Panc1 (cell line): ENCODE results near the gene ZBTB7B.

Source experiments
- POLR2AphosphoS5 ChIP-seq: IDR thresholded peaks from 2 replicates; pipeline ENCODE4 v1.6.1; 2012; ENCODE audit warnings: mild to moderate bottlenecking, low read depth, low read length, moderate library complexity
- SIN3A ChIP-seq: IDR thresholded peaks from 2 replicates; pipeline ENCODE4 v1.6.1; 2012; ENCODE audit warnings: low read depth, mild to moderate bottlenecking, low read length, moderate library complexity, borderline replicate concordance; ENCODE audit not compliant: insufficient read depth
- TCF7L2 ChIP-seq: IDR thresholded peaks from 2 replicates; pipeline ENCODE4 v1.6.1; 2011; ENCODE audit warnings: mild to moderate bottlenecking, low read depth, low read length, inconsistent platforms
- TF ChIP-seq, protein P1 (sequence below): fragments of 450-650 bp; IDR thresholded peaks from 2 replicates; pipeline ENCODE4 v1.5.1; 2017; ENCODE audit warnings: mild to moderate bottlenecking
- TF ChIP-seq, protein P2 (sequence below), 2 experiments: IDR thresholded peaks; 2 replicates each; pipeline ENCODE4 v1.6.1; 2011 to 2012; ENCODE audit warnings: low read depth in 2 of 2, control low read depth in 1 of 2, low read length in 1 of 2, mild to moderate bottlenecking in 1 of 2, moderate library complexity in 1 of 2; ENCODE audit not compliant: insufficient read depth in 1 of 2

DNA sequence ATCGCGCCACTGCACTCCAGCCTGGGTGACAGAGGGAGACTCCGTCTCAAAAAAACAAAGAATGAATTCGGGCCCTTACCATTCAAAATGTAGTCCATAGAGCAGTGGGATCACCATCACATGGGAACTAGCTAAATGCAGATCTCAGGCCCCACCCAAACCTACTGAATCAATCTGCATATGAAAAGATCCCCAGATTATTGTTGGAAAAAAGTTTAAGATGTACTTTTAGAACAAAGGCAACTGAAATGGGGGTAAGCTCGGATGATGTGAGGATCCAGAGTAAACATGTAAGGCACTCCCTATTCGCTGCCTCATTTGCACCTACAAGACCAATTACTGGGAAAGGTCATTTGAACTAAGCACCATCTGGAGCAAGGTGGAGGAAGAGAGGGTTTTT is 20.3 kb upstream of the ZBTB7B start:
- TF ChIP-seq, protein P1, sequence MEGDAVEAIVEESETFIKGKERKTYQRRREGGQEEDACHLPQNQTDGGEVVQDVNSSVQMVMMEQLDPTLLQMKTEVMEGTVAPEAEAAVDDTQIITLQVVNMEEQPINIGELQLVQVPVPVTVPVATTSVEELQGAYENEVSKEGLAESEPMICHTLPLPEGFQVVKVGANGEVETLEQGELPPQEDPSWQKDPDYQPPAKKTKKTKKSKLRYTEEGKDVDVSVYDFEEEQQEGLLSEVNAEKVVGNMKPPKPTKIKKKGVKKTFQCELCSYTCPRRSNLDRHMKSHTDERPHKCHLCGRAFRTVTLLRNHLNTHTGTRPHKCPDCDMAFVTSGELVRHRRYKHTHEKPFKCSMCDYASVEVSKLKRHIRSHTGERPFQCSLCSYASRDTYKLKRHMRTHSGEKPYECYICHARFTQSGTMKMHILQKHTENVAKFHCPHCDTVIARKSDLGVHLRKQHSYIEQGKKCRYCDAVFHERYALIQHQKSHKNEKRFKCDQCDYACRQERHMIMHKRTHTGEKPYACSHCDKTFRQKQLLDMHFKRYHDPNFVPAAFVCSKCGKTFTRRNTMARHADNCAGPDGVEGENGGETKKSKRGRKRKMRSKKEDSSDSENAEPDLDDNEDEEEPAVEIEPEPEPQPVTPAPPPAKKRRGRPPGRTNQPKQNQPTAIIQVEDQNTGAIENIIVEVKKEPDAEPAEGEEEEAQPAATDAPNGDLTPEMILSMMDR, result no peak
- TF ChIP-seq POLR2AphosphoS5 (no peak), SIN3A (no peak), TCF7L2 (no peak)
- TF ChIP-seq, protein P2, sequence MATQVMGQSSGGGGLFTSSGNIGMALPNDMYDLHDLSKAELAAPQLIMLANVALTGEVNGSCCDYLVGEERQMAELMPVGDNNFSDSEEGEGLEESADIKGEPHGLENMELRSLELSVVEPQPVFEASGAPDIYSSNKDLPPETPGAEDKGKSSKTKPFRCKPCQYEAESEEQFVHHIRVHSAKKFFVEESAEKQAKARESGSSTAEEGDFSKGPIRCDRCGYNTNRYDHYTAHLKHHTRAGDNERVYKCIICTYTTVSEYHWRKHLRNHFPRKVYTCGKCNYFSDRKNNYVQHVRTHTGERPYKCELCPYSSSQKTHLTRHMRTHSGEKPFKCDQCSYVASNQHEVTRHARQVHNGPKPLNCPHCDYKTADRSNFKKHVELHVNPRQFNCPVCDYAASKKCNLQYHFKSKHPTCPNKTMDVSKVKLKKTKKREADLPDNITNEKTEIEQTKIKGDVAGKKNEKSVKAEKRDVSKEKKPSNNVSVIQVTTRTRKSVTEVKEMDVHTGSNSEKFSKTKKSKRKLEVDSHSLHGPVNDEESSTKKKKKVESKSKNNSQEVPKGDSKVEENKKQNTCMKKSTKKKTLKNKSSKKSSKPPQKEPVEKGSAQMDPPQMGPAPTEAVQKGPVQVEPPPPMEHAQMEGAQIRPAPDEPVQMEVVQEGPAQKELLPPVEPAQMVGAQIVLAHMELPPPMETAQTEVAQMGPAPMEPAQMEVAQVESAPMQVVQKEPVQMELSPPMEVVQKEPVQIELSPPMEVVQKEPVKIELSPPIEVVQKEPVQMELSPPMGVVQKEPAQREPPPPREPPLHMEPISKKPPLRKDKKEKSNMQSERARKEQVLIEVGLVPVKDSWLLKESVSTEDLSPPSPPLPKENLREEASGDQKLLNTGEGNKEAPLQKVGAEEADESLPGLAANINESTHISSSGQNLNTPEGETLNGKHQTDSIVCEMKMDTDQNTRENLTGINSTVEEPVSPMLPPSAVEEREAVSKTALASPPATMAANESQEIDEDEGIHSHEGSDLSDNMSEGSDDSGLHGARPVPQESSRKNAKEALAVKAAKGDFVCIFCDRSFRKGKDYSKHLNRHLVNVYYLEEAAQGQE (IDR thresholded peaks at IDR 0.05; ENCODE audit: insufficient read depth in 1 of 2, low read depth in 2 of 2, low read length in 1 of 2), result no peak
